GM19035 (cell line): ENCODE data around the gene ZNF497.

Experiments
- ATAC-seq: cut with Tn5 transposase; IDR thresholded peaks from one replicate; pipeline ENCODE4 v1.9.1; 2021; ENCODE audit not compliant: unreplicated experiment

ZNF497 gene

GRCh38 chr19:58367698-58368454, 5.3 kb upstream of the ZNF497 start:
- no peak for ATAC-seq

- ATAC-seq = no peak
Observed at GRCh38 chr19:58366585-58367430, 4.3 kb upstream of the ZNF497 start.

GRCh38 chr19:58364146-58364545, 1.6 kb upstream of the ZNF497 start:
- ATAC-seq = no peak

DNA sequence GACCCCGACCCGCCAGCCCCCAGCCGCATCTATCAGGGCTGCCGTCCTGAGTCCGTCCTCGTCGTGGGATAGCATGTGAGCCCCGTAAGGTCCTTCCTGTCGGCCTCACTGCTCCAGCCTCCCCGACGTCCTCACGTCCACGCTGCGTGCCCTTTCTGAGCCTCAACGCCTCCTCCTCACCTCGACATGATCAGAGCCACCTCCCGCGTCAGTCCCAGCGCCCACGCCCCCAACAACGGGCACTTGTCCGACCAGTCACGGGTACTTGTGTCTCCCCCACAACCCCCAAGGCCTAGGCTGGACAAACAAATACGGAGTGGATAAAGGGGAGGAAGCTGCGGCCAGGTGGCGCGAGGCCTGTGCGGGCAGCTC, 665 bp downstream of the ZNF497 start:
- ATAC-seq = no peak

DNA sequence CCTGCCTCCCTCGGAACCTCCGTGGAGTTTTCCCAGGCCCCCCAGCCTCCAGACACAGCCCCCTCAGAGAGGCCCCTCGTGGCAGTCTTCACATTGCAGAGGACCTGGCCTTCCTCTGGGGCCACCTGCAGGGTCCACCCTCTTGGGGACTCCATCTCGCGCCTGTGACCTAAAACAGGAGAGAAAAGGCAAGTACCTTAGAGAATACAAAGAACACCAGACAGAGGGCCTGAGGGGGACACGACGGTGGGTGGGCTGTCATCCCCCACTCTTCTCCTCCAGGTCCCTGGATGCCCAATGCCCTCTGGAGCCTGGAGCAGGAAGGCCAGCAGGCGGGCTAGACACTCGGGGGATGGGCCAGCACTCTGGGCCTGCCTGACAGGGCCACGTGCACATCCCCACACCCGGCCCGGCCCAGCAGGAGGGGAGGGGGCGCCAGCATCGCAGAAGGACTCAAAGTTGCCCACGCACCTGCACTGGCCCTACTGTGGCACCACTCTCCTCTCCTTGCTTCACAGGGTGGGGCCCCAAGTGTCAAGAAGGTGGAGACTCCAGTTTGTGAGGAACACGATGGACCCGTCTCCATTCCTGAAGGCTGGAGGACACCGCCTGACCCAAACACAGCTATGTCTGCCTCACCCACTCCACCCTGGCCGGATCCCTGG, 4.9 kb downstream of the ZNF497 start:
- ATAC-seq = no peak

DNA sequence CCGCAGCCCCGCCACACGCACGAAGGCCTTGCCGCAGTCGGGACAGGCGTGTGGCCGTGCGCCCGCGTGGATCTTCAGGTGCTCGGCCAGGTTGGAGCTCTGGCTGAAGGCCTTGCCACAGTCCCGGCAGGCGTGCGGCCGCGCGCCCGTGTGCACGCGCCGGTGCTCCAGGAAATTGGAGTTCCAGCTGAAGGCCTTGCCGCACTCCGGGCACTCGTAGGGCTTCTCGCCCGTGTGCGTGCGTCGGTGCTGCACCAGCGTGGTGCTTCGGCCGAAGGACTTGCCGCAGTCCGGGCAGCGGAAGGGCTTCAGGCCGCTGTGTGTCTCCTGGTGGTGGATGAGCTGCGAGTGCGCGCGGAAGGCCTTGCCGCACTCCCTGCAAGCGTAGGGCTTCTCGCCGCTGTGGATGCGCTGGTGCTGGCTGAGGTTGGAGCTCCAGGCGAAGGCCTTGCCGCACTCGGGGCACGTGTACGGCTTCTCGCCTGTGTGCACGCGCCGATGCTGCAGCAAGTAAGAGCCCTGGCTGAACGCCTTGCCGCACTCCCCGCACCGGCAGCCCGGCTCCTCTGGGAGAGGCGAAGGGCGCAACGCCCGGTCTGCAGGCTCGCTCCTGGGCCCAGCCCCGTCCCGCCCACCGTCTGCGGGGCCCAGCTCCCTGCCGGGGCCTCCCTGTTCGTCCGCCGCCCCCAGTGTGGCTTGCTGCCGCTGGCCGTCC, 5.6 kb downstream of the ZNF497 start:
- ATAC-seq = no peak

GRCh38 chr19:58355908-58356765, 6.4 kb downstream of the ZNF497 start:
- no peak for ATAC-seq

- no peak for ATAC-seq
Observed at GRCh38 chr19:58355215-58355796, 7.2 kb downstream of the ZNF497 start.

GRCh38 chr19:58354478-58355030, 8.0 kb downstream of the ZNF497 start:
- ATAC-seq = no peak

- no peak for ATAC-seq
Observed at GRCh38 chr19:58353717-58354477, 8.7 kb downstream of the ZNF497 start.

DNA sequence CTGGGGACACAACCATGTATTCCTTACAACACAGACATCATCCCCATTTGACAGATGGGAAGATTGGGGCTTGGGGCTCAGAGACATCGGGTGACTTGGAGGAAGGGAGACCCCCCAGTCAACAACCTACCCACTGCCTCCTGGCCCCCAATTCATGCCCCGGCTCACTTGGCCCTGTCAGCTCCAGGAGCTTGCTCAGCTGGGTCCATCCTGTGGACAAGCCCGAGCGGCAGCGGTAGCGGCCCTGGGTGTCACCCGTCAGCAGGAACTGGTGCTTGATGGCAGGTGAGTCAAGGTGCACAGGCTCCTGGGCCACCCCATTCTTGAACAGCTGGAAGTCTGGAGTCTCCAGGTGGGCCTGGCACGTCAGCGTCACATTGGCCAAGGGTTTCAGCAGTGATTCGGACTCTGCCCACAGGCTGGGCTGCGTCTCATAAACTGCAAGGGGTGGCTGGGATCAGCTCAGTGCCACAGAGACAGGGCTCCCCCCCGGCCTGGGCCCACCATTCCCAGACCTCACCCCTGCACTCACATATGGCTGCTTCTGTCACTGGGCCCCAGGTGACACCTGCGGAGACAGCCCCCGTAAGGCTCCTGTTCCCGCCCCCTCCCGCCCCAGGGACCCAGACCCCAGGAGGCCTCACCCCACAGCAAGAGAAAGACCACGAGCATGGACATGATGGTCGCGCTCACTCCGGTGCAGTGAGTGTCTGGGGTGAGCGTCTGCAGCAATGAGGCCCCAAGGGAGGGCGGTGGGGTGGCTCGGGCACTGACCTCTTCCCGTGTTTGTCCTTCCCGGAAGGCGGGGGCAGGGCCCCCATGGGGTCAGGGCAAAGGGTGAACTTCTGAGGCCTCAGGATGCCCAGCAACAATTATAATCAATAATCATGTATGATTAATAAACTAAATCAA, 9.5 kb downstream of the ZNF497 start, which contains the start of gene A1BG:
Gene A1BG (minus strand): TSS at position 733 of the 912 bp plus-strand sequence. CDS start 55 bp downstream, at position 678.
- ATAC-seq = no peak

- ATAC-seq = no peak
Observed at GRCh38 chr19:58351990-58352755, 10.4 kb downstream of the ZNF497 start.

- ATAC-seq = no peak
Observed at GRCh38 chr19:58351558-58351878, 11.0 kb downstream of the ZNF497 start.

DNA sequence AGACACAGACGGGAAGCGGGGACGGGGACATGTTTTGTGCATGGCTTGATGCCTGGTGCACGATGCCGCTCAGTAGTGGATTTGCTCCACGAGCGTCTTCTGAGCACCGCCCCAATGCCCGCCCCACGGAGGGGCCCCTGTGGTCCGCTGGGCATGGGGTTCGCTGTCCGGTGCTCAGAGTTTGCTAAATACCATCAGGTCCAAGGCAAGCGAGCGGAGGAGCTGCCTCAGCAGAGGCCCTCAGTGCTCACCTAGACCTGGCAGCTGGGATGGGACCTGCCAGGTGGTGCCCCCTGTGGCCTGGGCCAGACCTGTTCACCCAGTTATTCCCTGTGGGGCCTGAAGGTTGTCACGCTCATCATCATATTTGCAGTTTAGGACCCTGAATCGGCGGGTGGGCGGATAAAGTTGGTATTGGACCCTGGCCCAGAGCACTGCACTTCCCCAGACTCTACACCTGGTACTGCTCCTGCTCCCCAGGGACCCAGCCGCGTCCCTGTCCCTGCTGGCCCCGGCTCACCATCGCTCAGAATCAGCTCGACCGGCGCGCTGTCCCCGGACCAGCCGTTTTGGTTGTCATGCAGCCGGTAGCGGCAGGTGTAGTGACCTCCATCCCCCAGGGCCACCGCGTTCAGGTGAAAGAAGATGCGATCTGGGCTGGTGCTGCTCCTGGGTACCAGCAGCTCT, 11.5 kb downstream of the ZNF497 start:
- no peak for ATAC-seq

DNA sequence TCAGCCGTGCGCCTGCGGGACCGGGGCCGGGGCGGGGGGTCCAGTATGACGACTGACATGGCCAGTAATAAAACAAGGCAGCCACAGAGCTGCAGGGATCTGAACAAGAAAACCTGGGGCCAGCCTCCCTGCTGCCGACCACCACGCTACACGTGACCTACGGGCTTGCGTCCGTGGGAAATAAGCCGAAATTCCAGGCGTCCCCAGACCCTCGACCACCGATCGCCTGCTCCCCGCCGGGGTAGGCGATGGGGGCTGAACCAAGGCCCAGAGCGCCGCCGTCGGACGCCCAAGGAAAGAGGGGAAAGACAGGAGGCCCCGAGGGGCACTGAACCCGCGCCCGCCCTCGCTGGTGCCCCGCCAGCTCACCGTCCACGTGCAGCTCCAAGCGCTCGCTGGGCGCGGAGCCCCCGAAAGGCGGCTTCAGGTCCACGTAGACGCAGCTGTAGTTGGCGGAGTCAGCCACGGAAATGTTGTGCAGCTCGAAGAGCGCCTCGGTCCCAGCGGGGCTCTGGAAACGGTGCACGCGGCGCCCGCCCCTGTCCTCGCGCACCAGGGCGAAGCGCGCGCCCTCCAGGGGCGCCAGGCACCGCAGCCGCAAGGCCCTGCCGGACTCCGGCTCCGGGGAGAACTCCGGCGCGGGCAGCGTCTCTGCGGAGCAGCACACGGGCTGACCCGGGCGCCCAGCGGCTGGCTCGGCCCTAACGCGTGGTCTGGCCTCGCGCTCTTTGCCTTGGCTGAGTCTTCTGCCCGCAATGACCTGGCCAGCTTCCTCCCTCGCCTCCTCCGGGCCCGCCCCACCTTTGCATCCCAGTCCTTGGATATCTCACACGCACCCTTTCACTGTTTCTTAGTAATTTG, 12.3 kb downstream of the ZNF497 start:
- ATAC-seq = no peak

- no peak for ATAC-seq
Observed at GRCh38 chr19:58349590-58349989, 13.0 kb downstream of the ZNF497 start.
